Limb (tissue), 2 donors: ENCODE results near the gene TRAP1.
A peak's percentile ranks its signal among the peaks of the same experiment; 100 is the strongest.

Experiments used
- DNase-seq, 2 donors: peaks; one replicate each; pipeline ENCODE4 v3.0.0-alpha.2; 2016; ENCODE audit errors: extremely low spot score in 2 of 2

TRAP1 gene

GRCh38 chr16:3713587-3714242 is 3.6 kb downstream of the TRAP1 start:
- no peak for DNase-seq

DNA sequence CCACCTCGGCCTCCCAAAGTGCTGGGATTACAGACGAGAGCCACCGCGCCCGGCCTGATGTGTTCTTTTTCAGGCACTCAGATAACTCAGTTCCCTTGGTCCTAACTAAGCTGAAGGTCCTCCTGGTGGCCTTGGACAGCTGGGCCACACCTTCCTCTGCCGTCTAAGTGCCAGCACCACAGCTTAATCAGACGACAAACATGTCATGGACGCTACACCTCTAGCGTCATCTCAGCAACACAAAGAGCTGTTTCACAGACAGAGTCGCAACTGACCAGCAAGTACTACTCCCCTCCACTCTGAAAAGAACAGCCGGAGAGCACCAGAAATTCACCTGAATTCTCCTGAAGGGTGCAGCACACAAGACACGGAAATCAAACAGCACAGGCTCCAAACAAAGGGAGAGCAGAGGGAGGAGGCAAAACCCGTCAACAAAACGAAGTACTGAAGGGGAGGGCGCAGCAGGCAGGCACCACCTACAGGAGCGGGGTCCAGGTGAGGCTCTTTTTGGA is 4.4 kb downstream of the TRAP1 start:
- DNase-seq: no peak

DNA sequence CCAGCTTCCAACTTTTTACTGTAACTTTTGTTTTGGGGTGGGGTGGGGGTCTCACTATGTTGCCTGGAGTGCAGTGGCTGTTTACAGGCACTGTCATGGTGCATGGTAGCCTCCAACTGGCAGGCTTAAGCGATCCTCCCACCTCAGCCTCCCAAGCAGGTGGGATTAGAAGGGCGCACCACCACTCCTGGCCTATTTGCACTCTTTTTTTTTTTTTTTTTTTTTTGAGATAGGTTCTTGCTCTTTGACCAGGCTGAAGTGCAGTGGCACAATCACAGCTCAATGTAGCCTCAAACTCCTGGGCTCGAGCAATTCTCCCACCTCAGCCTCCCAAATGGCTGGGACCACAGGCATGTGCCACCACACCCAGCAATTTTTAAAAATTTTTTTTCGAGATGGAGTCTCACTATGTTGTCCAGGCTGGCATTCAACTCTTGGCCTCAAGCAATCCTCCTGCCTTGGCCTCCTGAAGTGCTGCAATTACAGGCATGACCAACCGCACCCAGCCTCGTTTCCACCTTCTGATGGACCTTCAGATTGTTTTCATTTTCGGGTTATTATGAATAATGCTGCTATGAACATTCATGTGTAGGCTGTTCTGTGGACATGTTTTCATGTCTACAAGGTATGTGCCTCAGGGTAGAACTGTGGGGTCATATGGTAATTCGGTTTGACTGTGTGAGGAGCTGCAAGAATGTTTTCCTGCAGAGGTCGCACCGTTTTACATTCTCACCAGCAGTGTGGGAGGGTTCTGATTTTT is 10.9 kb downstream of the TRAP1 start:
- DNase-seq: no peak

- DNase-seq: no peak
Measured at GRCh38 chr16:3702082-3702481, 15.2 kb downstream of the TRAP1 start.

- no peak for DNase-seq
Measured at GRCh38 chr16:3701531-3701930, 15.8 kb downstream of the TRAP1 start.

DNA sequence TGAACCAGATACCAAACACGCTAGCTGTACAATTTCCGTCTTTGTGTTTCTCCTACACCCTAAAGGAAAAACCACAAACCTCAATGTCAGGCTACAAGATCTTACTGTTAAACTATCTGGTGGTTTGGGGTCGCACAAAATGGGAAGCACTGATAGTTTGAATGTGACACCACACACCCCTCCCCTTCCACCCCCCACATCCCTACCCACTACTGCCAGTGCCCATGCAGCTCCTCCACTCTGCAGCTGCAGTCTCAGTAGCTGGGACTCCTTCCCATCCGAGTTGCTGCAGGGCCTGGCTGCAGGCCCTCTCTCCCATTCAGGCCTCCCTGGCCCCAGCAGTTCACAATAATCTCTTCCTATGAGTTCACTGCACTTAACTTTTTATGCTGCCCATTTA is 18.4 kb downstream of the TRAP1 start:
- no peak for DNase-seq

- peak in 1 of 2 donors; percentile 17 for DNase-seq
Measured at GRCh38 chr16:3696425-3697218, 20.7 kb downstream of the TRAP1 start.

DNA sequence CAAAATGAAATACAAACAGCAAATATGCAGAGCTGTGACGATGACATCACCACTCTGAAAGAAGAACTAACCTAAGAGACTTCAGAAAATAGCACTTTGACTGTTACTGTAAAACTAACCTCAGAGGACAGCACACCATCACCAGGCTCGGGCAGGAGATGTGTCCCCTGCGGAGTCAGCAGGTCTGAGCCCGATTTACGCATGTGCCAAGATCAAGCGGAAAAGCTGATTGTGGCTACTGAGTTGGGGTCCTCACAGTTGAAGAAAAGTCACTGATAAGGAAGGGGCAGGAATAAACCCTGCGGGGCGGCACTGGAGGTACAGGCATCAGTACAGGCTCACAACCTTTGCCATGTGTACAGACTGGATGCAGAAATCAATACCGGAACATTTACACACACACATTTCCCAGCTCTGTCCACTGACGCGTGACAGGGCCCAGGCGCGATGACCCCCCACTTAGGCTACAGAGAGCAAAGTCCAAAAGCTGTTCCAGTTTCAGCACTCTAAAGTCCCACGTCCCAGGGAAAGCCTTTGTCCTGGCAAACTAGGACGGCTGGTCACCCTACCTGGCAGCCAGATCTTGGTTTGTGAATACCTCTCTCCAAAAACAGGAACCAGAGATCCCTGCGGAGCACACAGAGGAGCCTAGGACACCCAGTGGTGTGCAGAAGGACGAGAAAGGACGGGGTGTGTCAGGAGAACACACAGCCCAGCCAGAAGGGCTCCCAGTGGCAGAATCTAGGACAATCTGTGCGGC is 21.5 kb downstream of the TRAP1 start:
- DNase-seq: no peak

- DNase-seq: no peak
Measured at GRCh38 chr16:3694051-3694450, 23.3 kb downstream of the TRAP1 start.

DNA sequence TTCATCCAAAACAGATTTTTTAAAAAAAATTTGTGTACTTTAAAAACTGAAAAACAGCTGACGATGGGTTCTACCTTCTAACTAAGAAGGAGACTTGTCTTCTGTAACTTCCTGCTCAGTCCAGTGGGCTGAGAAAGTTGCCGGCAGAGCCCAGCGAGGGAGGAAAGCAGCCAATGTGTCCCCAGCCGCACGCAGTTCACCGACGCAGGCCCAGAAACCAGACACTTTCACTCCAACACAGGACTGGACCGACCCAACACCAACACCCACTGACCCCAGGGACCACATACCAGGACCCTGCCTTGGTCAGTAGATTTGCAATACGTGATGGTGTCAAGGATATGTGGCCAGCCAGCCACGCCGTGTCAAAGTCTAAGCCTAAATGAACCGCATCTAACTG is 25.6 kb downstream of the TRAP1 start:
- no peak for DNase-seq

GRCh38 chr16:3690980-3691720 is 26.2 kb downstream of the TRAP1 start:
- peak in 1 of 2 donors; percentile 24 for DNase-seq

GRCh38 chr16:3690470-3690928 is 26.8 kb downstream of the TRAP1 start:
- DNase-seq: peak; percentile 93 to 95

DNA sequence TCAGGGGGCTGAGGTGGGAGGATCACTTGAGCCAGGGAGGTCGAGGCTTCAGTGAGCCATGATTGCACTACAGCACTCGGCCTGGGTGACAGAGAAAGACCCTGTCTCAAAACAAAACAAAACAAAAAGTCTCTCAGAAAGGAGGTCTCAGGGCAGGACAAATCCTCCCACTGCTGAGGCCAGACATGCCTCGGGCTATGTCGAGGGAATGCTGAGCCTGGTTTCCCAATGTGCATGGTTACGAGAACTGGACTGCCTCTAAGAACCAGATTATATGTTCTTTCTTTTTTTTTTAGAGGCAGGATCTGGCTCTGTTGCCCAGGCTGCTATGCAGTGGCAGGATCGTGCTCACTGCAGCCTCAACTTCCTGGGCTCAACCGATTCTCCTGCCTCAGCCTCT is 27.6 kb downstream of the TRAP1 start:
- no peak for DNase-seq

- DNase-seq: no peak
Measured at GRCh38 chr16:3687792-3688191, 29.5 kb downstream of the TRAP1 start.

DNA sequence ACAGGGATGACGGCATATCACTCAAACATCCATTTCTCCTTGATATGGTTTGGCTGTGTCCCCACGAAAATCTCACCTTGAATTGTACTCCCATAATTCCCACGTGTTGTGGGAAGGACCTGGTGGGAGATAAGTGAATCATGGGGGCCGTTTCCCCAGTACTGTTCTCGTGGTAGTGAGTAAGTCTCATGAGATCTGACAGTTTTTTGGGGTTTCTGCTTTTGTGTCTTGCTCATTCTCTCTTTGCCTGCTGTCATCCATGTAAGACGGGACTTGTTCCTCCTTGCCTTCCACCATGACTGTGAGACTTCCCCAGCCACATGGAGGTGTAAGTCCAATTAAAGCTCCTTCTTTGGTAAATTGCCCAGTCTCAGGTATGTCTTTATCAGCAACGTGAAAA is 30.3 kb downstream of the TRAP1 start:
- no peak for DNase-seq

DNA sequence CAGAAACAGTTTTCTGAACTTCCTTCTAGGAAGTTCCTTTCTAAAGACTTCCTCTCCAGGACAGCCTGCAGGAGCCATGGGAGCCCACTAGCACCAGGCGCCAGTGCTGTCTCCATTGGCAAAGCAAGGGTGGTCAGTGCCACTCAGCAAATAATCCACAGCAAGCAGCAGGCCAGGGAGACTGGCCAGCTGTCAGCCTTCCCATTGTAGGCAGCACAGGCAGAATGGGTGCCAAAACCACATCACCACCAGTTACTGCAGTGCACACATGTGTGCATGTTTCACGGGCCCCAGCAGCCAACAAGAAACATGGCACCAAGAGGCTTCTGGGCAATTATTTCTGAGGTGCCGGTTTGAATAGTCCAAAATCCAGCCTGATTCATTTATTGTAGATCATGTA is 36.1 kb downstream of the TRAP1 start:
- no peak for DNase-seq

- no peak for DNase-seq
Measured at GRCh38 chr16:3677994-3678393, 39.3 kb downstream of the TRAP1 start.

- DNase-seq: no peak
Measured at GRCh38 chr16:3675601-3676130, 41.7 kb downstream of the TRAP1 start.

- no peak for DNase-seq
Measured at GRCh38 chr16:3674513-3675295, 42.6 kb downstream of the TRAP1 start.
